ENCODE results near the gene DYNLT5.
"Not testable (repeated sequence)": the region's sequence is repeated elsewhere in the genome, so short reads cannot be mapped to it uniquely, and the experiment has no call there.

The DYNLT5 gene, protein sequence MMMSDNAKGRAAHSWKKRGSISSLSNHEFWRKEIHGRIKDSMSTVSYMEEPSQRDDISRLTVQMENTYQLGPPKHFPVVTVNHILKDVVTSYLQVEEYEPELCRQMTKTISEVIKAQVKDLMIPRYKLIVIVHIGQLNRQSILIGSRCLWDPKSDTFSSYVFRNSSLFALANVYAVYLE

DNA sequence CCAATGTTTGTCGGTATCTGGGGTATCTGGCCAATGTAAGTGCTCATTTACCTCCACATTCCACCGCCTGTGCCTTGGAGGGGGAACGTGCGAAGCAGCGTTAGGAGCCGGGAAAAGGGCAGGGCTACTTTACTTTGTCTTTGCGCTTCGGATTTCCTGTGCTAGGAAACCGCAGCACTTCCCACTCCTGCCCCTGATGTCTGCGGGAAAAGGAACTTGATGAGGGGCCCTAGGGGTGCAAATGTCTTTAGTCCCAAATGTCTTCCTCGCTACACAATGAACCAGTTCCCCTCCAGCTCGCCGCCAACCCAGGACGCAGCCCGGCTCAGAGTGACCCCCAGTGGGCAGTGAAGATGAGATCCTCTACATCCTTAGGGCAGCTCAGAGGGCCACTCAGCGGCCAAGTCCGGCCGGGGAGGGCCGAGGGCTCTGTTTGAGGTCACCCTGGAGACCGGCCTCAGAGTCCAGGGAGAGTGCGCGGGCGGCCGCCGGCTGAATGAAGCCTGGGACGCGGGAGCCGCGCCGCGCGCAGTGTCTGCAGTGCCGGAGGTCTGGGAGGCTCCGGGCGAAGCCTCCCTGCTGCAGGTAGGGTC, at the start of gene DYNLT5:
TSS of gene DYNLT5 (plus strand) at position 460 of the 593 bp plus-strand sequence. CDS start 2,200 bp downstream, outside the sequence.
- DNase-seq = no peak

DNA sequence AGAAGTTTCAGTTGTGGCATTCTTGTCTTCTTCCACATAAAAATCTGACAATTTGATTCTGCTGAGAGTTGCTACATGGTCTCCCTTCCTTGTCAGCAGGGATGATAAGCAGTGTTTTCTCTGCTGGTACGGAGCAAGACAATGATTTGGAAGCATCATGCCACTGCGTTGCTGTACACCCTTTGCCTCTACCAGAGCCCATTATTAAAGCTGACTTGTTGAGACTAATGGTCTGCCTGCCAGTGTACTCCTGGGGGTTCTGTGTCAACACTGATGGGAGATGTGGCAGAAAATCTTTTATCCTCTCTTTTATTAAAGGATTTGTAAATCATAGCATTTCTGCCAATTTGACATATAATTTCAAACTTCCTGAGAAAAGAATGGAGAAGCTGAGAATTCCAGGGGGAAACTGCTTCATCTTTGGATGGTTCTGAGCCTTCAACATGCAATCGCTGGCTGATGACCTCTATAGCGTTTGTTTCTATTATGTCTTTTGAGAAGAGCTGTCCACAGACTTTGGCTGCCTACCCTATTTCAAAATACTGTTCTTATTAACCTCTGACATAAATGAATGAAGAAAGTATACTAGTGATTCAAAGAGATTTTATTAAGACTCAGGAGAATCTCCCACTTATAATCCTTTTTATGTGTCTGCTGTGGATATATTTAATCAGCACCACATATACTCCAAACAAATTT, 47.9 kb upstream of the DYNLT5 start:
- no peak for DNase-seq

GRCh38 chr1:66705110-66705509, 47.1 kb upstream of the DYNLT5 start:
- DNase-seq = no peak

GRCh38 chr1:66711420-66711819, 40.8 kb upstream of the DYNLT5 start:
- DNase-seq = no peak

- DNase-seq = no peak
Measured at GRCh38 chr1:66712839-66713238, 39.4 kb upstream of the DYNLT5 start.

DNA sequence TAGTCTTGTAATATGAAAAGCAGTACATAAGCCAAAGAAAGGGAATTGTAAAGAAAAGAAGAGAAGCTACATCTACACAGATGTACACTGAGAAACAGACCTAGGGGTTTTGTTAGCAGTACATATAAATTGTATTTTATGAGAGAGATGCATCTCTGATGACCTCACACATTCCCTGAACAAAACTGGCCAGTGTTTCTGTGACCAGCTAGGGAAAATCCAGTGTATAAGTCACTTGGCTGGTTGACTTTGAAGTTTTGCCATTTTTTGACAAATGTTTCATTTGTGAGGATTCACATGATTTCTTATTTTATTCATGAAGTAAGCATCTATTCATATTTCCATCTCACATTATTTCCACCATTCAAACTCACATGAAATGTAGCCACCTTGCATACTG, 28.3 kb upstream of the DYNLT5 start:
- DNase-seq = no peak

DNA sequence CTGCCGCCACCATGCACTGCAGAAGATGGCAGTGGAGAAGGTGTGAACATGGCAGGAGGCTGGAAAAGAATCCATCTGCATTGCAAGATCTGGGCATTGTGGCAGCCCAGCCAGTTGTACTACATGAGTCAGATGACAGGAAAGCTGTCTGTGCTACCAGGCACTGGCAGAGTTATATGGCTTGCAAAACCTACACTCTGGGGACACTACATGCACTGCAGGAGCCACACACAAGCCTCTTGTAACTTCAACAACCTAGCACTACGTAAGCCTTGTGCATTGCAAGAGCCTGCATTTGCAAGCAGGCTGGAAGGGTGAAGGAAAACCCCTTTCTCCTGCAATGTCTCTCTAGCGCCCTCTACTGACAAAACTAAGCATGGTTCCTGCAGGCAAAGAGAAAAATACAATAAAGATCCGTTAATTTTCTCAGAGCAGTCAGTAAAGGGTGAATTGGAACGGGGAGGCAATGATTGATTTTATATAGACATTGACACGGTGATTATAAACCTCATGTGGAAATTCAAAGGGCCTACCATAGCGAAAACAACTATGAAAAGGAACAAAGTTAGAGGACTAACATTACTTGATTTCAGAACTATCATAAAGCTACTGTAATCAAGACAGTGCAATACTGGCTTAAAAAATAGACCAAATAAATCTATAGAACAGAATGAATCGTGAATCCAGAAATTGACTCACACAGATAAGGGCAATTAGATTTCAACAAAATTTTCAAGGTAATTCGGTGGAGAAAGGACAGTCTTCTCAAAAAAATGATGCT, 26.2 kb upstream of the DYNLT5 start:
- DNase-seq = peak; percentile 68

DNA sequence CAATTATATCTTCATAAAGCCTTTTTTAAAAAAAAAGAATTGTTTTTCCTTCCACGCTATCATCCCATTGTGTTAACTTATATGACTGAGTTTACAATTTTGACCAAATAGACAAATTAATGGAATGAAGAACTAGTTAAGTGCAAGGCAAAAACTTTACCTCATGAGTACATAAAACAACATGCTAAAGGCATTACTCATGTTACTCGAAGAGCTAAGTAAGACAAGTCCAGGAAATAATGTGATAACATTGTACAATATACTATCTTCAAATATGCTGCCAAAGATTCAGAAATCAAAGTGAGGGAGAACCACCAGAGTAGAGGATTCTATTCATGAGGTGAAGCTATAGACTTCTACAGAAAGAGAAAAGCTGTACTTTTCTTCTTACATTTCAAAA, 24.2 kb upstream of the DYNLT5 start:
- DNase-seq = no peak

DNA sequence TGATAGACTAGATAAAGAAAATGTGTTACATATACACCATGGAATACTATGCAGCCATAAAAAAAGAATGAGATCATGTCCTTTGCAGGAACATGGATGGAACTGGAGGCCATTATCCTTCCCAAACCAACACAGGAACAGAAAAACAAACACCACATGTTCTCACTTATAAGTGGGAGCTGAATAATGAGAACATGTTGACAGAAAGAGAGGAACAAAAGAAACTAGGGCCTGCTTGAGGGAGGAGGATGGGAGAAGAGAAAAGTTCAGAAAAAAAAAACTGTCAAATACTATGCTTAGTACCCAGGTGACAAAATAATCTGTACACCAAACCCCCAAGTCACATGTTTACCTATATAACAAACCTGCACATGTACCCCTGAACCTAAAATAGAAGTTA, 23.5 kb upstream of the DYNLT5 start:
- DNase-seq = peak; percentile 36

DNA sequence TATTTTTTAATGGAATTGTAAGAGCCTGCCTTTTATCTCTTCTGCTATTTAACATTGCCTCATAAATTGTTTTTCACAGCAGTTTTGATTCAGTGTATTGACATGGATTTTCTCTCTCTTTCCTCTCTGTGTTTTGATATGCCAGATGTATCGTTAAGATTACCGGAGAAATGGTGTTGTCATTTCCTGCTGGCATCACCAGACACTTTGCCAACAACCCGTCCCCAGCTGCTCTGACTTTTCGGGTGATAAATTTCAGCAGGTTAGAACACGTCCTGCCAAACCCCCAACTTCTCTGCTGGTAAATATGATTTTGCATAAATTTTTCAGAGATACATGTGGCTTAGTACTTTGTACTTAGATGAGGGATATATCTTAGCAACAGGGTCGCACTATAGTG, 23.1 kb upstream of the DYNLT5 start:
- peak; percentile 38 for DNase-seq

GRCh38 chr1:66729523-66729922, 22.7 kb upstream of the DYNLT5 start:
- DNase-seq = no peak

DNA sequence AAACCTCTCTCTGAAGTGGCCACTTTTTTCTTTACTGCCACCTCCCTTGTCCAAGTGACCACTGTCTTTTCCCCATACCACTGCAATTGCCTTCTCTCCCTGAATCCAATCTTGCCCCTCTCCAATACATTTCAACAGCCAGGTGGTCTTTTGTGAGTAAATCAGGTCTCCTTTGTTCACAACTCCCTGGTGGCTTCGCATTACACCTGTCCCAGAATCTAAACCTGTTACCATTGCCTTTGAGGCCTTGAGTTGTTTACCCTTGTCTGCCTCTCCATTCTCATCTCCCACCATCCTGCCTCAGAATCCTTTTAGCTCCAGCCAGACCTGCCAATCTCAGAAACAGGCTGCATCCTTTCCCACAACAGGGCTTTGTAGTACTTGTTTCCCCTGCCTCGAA, 21.8 kb upstream of the DYNLT5 start:
- DNase-seq = peak; percentile 83

GRCh38 chr1:66731170-66731865, 20.9 kb upstream of the DYNLT5 start:
- no peak for DNase-seq

DNA sequence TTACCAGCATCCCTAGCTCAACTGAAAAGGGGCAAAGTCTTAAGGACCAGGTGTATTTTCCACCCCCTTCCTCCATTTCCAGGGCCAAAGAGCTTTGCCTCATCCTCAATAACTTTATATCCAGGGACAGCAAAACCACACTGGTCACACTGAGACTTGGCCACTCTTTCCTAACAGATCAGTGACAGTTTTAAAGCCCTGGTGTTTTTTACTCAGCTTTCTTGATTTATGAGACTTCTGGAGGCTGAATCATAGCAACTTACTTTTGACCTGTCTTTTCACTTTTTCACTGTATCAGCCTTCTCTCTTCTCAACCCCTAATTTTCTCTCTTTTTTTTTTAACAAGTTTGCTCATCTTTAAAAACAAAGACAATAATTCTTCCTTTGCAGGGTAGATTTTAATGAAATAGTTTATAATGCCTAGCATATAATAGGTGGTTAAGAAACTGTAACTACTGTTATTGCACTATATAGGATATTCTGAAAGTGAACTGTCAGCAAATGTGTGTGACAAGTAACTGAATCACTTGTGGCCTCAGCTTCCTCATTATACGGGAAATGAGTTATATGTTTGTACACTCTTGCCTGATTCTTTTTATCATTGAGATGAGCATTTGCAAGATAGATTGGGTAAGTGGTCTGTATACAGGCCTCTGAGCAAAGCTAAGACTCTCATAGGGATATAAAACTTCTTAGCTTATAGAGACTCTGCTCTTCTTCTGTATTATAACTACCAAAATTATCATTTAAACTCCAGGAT, 19.7 kb upstream of the DYNLT5 start:
- no peak for DNase-seq

- DNase-seq = no peak
Measured at GRCh38 chr1:66733348-66734017, 18.8 kb upstream of the DYNLT5 start.

DNA sequence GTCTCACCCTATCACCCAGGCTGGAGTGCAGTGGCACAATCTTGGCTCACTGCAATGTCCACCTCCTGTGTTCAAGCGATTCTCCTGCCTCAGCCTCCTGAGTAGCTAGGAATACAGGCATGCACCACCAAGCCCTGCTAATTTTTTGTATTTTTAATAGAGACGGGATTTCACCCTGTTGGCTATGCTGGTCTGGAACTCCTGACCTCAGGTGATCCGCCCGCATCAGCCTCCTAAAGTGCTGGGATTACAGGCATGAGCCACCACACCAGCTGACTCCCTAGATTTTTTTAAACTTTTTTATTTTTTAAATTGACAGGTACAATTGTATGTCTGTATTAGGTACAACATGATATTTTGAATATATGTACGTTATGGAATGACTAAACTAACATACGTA, 17.7 kb upstream of the DYNLT5 start:
- not testable (repeated sequence) for DNase-seq

- DNase-seq = no peak
Measured at GRCh38 chr1:66737836-66738235, 14.4 kb upstream of the DYNLT5 start.

GRCh38 chr1:66739401-66740157, 12.7 kb upstream of the DYNLT5 start:
- no peak for DNase-seq

GRCh38 chr1:66745451-66745850, 6.8 kb upstream of the DYNLT5 start:
- no peak for DNase-seq

DNA sequence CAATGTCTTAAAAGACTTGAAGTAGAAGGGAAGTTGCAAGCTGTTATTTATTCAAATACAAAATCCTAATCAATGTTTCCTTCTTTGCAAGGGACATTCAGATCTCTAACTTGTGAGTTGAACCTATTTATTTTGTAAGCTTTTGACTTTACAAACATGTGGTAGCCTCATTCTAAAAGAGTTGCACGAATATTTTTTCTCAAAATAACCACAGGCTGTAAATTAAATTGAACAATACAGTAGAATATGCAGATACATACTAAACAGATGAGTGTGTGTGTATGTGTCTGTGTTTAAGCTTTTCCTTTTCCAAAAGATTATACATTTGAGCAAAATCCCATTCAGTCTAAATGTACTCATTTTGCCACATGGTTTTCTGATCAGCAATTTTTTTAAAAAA, 4.8 kb upstream of the DYNLT5 start:
- no peak for DNase-seq

GRCh38 chr1:66750577-66750976, 1.7 kb upstream of the DYNLT5 start:
- DNase-seq = no peak
